ENCODE measurements around the gene FCRL1. TPM values are rescaled to one million over a fixed set of nuclear protein-coding genes. Genes with fewer than 3 reads are reported as not detected.

The FCRL1 gene
- polyA plus RNA-seq, 3 donors, result 0.06 to 0.11 (median 0.10) TPM

Other genes with a start within 250 kb of the FCRL1 start
- not detected for gene FCRL4, start 222.0 kb downstream of the FCRL1 start, polyA plus RNA-seq (ENCODE audit: insufficient read length in 3 of 3)
- gene FCRL3, start 119.4 kb downstream of the FCRL1 start, polyA plus RNA-seq (ENCODE audit: insufficient read length in 3 of 3), result under 1 TPM; 0.06 to 0.19 (median 0.15) TPM
- under 1 TPM in 2 of 3 donors, not detected in 1; 0.11 to 0.17 TPM for gene FCRL2, start 43.0 kb downstream of the FCRL1 start, polyA plus RNA-seq (ENCODE audit: insufficient read length in 3 of 3)
- under 1 TPM in 1 of 3 donors, not detected in 2; 0.10 TPM for gene CD5L, start 21.7 kb upstream of the FCRL1 start, polyA plus RNA-seq (ENCODE audit: insufficient read length in 3 of 3)
- 100 to 1,000 TPM; 178 to 185 (median 183) TPM for gene KIRREL1, start 173.5 kb upstream of the FCRL1 start, polyA plus RNA-seq (ENCODE audit: insufficient read length in 3 of 3)

All from right renal cortex interstitium (tissue), 3 donors.